Dendritic cell treated with granulocyte-macrophage colony-stimulating factor and Interleukin-4, amounts not matched to agents 40 ng/mL and 50 ng/mL, for 4 days (primary cell): ENCODE measurements around the gene SLC9C2.
"Not testable (repeated sequence)": the region's sequence is repeated elsewhere in the genome, so short reads cannot be mapped to it uniquely, and the experiment has no call there.

Experiments used
- H3K27ac Mint-ChIP-seq: one replicate; pipeline ENCODE4 v1.8.0; 2022; ENCODE audit warnings: mild to moderate bottlenecking, mixed read lengths
- H3K27me3 Mint-ChIP-seq: one replicate; pipeline ENCODE4 v1.8.0; 2022; ENCODE audit warnings: mild to moderate bottlenecking, mixed read lengths
- H3K36me3 Mint-ChIP-seq: one replicate; pipeline ENCODE4 v1.8.0; 2022; ENCODE audit warnings: low read depth, mixed read lengths
- H3K4me1 Mint-ChIP-seq: one replicate; pipeline ENCODE4 v1.8.0; 2022; ENCODE audit warnings: low read depth, mixed read lengths
- H3K4me3 Mint-ChIP-seq: one replicate; pipeline ENCODE4 v1.8.0; 2022; ENCODE audit warnings: mild to moderate bottlenecking, moderate library complexity, mixed read lengths
- H3K9me3 Mint-ChIP-seq: one replicate; pipeline ENCODE4 v1.8.0; 2022; ENCODE audit warnings: mixed read lengths
- intact Hi-C: fragments of 100-400 bp; cut with micrococcal nuclease; formaldehyde crosslinking; loops from one replicate; pipeline ENCODE4 v1.15.0; 2022

The SLC9C2 gene

DNA sequence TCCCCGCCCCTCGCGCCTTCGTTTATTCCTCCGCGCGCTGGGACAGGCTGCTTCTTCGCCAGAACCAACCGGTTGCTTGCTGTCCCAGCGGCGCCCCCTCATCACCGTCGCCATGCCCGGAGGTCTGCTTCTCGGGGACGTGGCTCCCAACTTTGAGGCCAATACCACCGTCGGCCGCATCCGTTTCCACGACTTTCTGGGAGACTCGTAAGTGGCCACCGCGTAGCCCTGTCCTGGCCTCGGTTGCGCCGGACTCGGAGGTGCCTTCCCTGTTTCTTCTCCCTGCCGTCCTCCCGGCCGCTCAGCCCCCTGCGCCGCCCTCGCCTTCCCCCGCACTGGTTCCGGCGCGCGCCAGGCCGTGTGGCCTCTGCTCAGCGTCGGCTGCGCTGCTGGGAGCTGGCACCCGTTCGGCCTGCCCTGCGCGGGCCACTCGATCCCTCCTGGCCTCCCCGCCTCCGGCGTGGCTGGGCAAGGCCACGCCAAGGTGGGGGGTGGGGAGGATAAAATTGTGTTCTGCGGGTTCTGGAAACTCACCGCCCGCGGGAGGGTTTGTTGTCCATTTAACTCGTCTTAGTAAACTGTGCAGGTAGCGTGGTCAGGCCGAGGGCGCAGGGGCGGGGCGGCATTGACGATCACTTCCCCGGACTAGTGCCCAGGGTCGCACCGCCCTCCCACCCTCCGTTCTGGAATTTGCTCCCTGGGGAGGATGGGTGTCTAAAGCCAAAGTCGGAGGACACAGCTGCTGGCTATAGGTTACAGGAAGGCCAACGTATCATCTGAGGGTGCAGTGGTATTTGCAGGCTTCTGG lies 125.4 kb downstream of the SLC9C2 start, which contains the start of gene PRDX6:
TSS of gene PRDX6 (plus strand) at position 50 of the 808 bp plus-strand sequence. CDS start at position 113, 63 bp downstream.
- Mint-ChIP-seq H3K36me3 (peaks cover 31% of the 10 kb centered on the region), H3K4me1 (peaks cover 53% of the 10 kb centered on the region), H3K27ac (peak within 1 kb of the TSS; percentile 96)

DNA sequence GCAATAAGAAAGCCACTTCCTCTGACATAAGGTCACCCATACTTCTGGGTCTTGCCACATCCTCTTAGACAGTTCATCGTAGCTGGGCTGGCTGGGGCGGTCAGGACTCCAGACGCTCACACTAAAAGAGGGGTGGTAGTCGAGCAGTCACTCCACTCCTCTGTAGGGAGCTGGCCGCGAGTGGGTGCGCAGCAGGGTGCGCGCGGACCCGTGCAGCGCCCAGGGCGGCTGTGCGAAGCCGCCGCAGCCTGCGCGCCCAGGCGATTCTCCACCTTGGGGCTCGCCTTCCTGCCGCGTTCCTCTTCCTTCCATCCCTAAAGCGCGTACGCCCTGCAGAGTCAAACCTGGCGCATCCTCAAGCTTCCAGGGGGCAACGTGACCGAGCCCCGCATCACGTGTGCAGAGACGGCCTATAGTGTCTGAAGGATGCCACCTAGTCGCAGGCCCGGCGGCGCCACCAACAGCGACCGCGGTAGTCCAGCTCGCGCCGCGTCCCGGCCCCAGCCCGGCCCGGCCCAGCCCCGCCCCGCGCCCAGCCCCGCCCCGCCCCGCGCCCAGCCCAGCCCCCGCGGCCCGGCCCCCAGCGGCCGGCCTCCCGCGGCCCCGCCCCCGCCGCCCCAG lies 126.1 kb downstream of the SLC9C2 start:
- Mint-ChIP-seq H3K36me3 (peaks cover 24% of the 10 kb centered on the region), H3K27ac (peak overlapping the region; percentile 96), H3K9me3 (no peaks in the 10 kb centered on the region), H3K4me3 (peak overlapping the region; percentile 87), H3K27me3 (no peaks in the 10 kb centered on the region), H3K4me1 (peaks cover 53% of the 10 kb centered on the region)
- intact Hi-C loops, result loop anchor here (1.0 to 10.0 kb wide), 4 partner anchors 46 to 392 kb away; partner anchors contain the start of genes CENPL, DARS2, KLHL20 and ZBTB37

More for the DNA sequence above, 125.4 kb downstream of the SLC9C2 start, which contains the start of gene PRDX6:
- peak within 1 kb of the TSS; percentile 87 for H3K4me3 Mint-ChIP-seq
- H3K9me3 Mint-ChIP-seq, result no peaks in the 10 kb centered on the region
- no peaks in the 10 kb centered on the region for H3K27me3 Mint-ChIP-seq
- intact Hi-C loops, result loop anchor here (1.0 to 10.0 kb wide), 4 partner anchors 47 to 391 kb away; partner anchors contain the start of genes CENPL, DARS2, KLHL20 and ZBTB37

- Mint-ChIP-seq H3K27ac (peak overlapping the region; percentile 96), H3K4me1 (peaks cover 53% of the 10 kb centered on the region), H3K27me3 (no peaks in the 10 kb centered on the region)
Observed at GRCh38 chr1:173476197-173476664, 126.6 kb downstream of the SLC9C2 start.

GRCh38 chr1:173475564-173476196 lies 127.2 kb downstream of the SLC9C2 start:
- peak overlapping the region; percentile 96 for H3K27ac Mint-ChIP-seq
- intact Hi-C loops, result loop anchor here (2.0 to 10.0 kb wide), 3 partner anchors 45 to 393 kb away; partner anchors contain the start of genes KLHL20 and ZBTB37
- peaks cover 8% of the 10 kb centered on the region for H3K9me3 Mint-ChIP-seq
- H3K27me3 Mint-ChIP-seq, result no peaks in the 10 kb centered on the region
- H3K4me1 Mint-ChIP-seq, result peaks cover 53% of the 10 kb centered on the region
- H3K36me3 Mint-ChIP-seq, result peaks cover 26% of the 10 kb centered on the region
- no peak overlapping the region for H3K4me3 Mint-ChIP-seq

More at GRCh38 chr1:173476197-173476664, 126.6 kb downstream of the SLC9C2 start:
- Mint-ChIP-seq H3K36me3 (peaks cover 24% of the 10 kb centered on the region), H3K4me3 (peak overlapping the region; percentile 87), H3K9me3 (peaks cover 3% of the 10 kb centered on the region)
- intact Hi-C loops, result loop anchor here (2.0 to 10.0 kb wide), 3 partner anchors 45 to 393 kb away; partner anchors contain the start of genes KLHL20 and ZBTB37

DNA sequence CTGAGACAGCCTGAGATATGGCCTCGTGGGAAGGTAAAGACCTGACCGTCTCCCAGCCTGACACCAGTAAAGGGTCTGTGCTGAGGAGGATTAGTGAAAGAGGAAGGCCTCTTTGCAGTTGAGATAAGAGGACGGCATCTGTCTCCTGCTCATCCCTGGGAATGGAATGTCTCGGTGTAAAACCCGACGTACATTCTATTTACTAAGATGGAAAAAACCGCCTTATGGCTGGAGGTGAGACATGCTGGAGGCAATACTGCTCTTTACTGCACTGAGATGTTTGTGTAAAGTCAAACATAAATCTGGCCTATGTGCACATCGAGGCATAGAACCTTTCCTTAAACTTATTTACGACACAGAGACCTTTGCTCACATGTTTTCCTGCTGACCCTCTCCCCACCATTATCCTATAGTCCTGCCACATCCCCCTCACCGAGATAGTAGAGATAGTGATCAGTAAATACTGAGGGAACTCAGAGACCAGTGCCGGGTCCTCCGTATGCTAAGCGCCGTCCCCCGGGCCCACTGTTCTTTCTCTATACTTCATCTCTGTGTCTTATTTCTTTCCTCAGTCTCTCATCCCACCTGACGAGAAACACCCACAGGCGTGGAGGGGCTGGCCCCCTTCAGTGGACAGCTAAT lies 128.0 kb downstream of the SLC9C2 start:
- peaks cover 16% of the 10 kb centered on the region for H3K9me3 Mint-ChIP-seq
- peaks cover 47% of the 10 kb centered on the region for H3K4me1 Mint-ChIP-seq
- H3K36me3 Mint-ChIP-seq, result peaks cover 34% of the 10 kb centered on the region
- not testable (repeated sequence) for H3K27ac Mint-ChIP-seq, H3K4me3 Mint-ChIP-seq, H3K27me3 Mint-ChIP-seq
- intact Hi-C loops, result loop anchor here (10.0 kb wide), 1 partner anchor 240 kb away; the partner anchor contains the start of gene KLHL20

GRCh38 chr1:173474097-173474779 lies 128.6 kb downstream of the SLC9C2 start:
- peaks cover 36% of the 10 kb centered on the region for H3K36me3 Mint-ChIP-seq
- H3K4me1 Mint-ChIP-seq, result peaks cover 40% of the 10 kb centered on the region
- no peak overlapping the region for H3K4me3 Mint-ChIP-seq
- intact Hi-C loops, result loop anchor here (10.0 kb wide), 1 partner anchor 241 kb away; the partner anchor contains the start of gene KLHL20
- no peak overlapping the region for H3K27ac Mint-ChIP-seq
- no peaks in the 10 kb centered on the region for H3K27me3 Mint-ChIP-seq
- H3K9me3 Mint-ChIP-seq, result peaks cover 20% of the 10 kb centered on the region

GRCh38 chr1:173473599-173474011 lies 129.3 kb downstream of the SLC9C2 start:
- Mint-ChIP-seq H3K4me3 (no peak overlapping the region), H3K9me3 (peaks cover 24% of the 10 kb centered on the region), H3K27me3 (no peaks in the 10 kb centered on the region), H3K36me3 (peaks cover 38% of the 10 kb centered on the region), H3K4me1 (peaks cover 35% of the 10 kb centered on the region), H3K27ac (no peak overlapping the region)
- intact Hi-C loops, result loop anchor here (10.0 kb wide), 1 partner anchor 241 kb away; the partner anchor contains the start of gene KLHL20

- H3K4me3 Mint-ChIP-seq, result no peak overlapping the region
Observed at GRCh38 chr1:173470608-173471007, 132.3 kb downstream of the SLC9C2 start.

GRCh38 chr1:173469656-173470055 lies 133.2 kb downstream of the SLC9C2 start:
- Mint-ChIP-seq H3K4me1 (peaks cover 9% of the 10 kb centered on the region), H3K27me3 (no peaks in the 10 kb centered on the region), H3K27ac (no peak overlapping the region), H3K36me3 (peaks cover 33% of the 10 kb centered on the region), H3K9me3 (peaks cover 51% of the 10 kb centered on the region), H3K4me3 (no peak overlapping the region)
- intact Hi-C loops, result loop anchor here (10.0 kb wide), 1 partner anchor 245 kb away; the partner anchor contains the start of gene KLHL20

More at GRCh38 chr1:173470608-173471007, 132.3 kb downstream of the SLC9C2 start:
- intact Hi-C loops, result loop anchor here (10.0 kb wide), 1 partner anchor 244 kb away; the partner anchor contains the start of gene KLHL20
- Mint-ChIP-seq H3K36me3 (peaks cover 33% of the 10 kb centered on the region), H3K4me1 (peaks cover 17% of the 10 kb centered on the region), H3K27ac (no peak overlapping the region), H3K9me3 (peaks cover 45% of the 10 kb centered on the region), H3K27me3 (no peaks in the 10 kb centered on the region)

GRCh38 chr1:173467426-173467825 lies 135.4 kb downstream of the SLC9C2 start:
- peaks cover 71% of the 10 kb centered on the region for H3K9me3 Mint-ChIP-seq
- intact Hi-C loops, result no loop called here
- no peak overlapping the region for H3K27ac Mint-ChIP-seq
- H3K36me3 Mint-ChIP-seq, result peaks cover 39% of the 10 kb centered on the region
- H3K4me1 Mint-ChIP-seq, result no peaks in the 10 kb centered on the region
- H3K27me3 Mint-ChIP-seq, result no peaks in the 10 kb centered on the region
- H3K4me3 Mint-ChIP-seq, result no peak overlapping the region

GRCh38 chr1:173464185-173464584 lies 138.7 kb downstream of the SLC9C2 start:
- H3K4me3 Mint-ChIP-seq, H3K27me3 Mint-ChIP-seq, H3K27ac Mint-ChIP-seq, H3K4me1 Mint-ChIP-seq, intact Hi-C loops: not testable (repeated sequence)
- Mint-ChIP-seq H3K36me3 (peaks cover 42% of the 10 kb centered on the region), H3K9me3 (peaks cover 51% of the 10 kb centered on the region)

- H3K27me3 Mint-ChIP-seq, H3K4me3 Mint-ChIP-seq, H3K4me1 Mint-ChIP-seq, H3K27ac Mint-ChIP-seq, intact Hi-C loops: not testable (repeated sequence)
- Mint-ChIP-seq H3K9me3 (peaks cover 43% of the 10 kb centered on the region), H3K36me3 (peaks cover 37% of the 10 kb centered on the region)
Observed at GRCh38 chr1:173462666-173463065, 140.2 kb downstream of the SLC9C2 start.
